COLO829 (cell line): ENCODE data around the gene CCNL2.
"Not testable (repeated sequence)": the region's sequence is repeated elsewhere in the genome, so short reads cannot be mapped to it uniquely, and the experiment has no call there.

Experiments
- DNase-seq: peaks from one replicate; pipeline ENCODE4 v3.0.0; 2012; ENCODE audit warnings: low spot score

The CCNL2 gene

DNA sequence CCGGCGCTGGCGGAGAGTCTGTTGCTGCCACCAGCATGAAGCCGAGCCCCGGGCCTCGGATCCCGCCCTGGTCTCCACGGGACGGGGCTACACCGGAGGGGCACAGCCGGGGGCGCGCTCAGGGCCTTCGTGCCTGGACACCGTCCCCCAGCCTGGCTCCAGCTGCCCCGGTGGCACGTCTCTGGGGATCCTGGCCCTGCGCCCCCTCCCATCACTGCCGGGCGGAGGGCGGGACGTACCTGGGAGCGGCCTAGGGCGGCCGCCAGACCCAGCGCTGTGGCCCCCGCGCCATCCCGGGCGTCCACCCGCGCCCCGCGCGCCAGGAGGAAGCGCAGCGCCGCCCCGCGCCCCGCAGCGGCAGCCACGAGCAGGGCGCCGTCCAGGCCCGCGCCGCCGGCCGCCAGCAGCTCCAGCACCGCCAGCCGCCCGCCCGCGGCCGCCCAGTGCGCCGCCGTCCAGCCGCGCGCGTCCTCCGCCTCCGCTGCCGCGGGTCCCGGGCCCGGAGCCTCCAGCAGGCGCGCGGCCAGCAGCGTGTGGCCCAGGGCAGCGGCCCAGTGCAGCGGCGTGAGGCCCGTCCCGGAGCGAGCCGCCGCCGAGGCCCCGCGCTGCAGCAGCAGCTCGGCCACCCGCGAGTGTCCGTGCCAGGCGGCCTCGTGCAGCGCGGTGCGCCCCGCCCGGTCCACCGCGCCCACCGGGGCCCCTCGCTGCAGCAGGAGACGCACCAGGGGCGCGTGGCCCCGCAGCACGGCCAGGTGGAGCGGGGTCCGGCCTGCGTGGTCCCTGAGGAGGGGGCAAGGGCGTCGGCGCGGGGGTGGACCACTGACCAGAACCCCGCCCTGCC is 20.9 kb upstream of the CCNL2 start:
- no peak for DNase-seq

GRCh38 chr1:1419363-1419812 is 20.3 kb upstream of the CCNL2 start:
- DNase-seq: no peak

DNA sequence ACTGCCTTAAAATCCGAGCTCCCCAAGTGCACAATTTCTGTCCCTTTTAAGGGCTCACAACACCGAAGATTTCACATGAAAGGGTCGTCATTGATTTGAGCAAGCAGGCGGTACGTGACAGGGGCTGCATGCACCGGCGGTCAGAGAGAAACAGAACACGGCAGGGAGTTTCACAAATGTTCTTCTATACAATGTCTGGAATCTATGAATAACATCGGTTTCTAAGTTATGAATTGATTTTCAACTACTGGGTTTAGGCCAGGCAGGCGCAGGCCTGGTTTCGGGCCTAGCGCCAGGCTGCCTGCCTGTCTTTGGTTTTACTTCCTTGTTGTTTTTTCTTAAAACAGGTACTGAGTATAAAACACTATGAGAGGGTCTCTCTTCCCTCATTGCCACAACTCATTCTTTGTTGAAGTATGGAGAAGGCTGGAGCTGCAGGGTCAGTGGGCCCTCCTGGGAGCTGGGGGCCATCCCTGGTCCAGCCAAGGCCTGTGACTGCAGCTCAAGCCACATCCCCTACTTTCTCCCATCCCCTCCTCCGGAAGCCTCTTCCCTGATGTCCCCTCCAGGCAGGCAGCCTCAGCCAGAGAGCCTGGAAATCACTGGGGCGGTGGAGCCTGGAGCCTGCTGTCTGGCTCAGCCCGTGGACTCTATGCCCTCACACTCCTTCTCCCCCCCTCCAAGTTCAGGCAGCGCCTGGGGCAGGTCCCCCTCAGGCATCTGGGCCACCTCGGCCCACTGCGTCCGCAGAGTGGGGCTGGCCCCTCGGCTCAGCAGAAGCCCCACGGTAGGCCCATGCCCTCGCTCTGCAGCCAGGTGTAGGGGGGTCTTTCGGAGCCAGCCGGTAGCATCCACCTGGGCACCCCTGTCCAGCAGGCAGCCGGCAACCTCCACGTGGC is 19.6 kb upstream of the CCNL2 start:
- no peak for DNase-seq

DNA sequence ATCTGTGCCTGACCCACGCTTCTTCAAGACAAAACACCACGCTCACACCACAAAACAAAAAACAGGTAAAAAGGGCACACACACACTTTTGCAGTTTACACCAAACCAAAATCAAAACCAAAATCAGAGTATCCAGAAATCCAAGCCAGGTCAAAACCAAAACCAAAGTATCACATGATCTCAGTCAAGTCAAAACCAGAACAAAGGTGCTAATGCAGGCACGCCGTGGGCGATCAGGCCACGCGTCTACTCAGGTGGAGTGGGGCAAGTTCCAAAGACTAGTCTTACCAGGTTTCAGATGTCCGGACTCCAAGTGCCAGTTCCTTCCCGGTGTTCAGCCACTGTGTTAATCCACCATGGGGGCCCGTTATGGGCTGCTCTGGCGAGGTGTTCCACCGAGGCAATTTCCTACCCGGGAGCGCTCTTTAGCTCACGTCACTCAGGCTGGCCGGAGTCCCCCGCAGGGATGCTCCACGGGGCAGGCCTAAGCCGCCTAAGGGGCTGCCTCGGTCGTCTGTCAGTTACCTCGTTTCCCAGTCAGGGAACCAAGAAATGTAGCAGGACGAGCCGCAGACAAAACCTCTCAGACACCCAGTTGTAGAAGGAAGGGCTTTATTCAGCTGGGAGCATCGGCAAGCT is 18.8 kb upstream of the CCNL2 start:
- DNase-seq: not testable (repeated sequence)

GRCh38 chr1:1417396-1417795 is 18.3 kb upstream of the CCNL2 start:
- not testable (repeated sequence) for DNase-seq

GRCh38 chr1:1415751-1416150 is 16.6 kb upstream of the CCNL2 start:
- no peak for DNase-seq

- DNase-seq: not testable (repeated sequence)
These were observed 13.3 kb upstream of the CCNL2 start for GRCh38 chr1:1412311-1412902.

- no peak for DNase-seq
These were observed 12.5 kb upstream of the CCNL2 start for GRCh38 chr1:1411626-1412025.

GRCh38 chr1:1410238-1410637 is 11.1 kb upstream of the CCNL2 start:
- not testable (repeated sequence) for DNase-seq

- DNase-seq: peak; percentile 28
These were observed 8.6 kb upstream of the CCNL2 start for GRCh38 chr1:1407636-1408318.

- DNase-seq: peak; percentile 86
These were observed 7.9 kb upstream of the CCNL2 start, which contains the start of gene MRPL20 for GRCh38 chr1:1406821-1407635. TSS of gene MRPL20 (minus strand) at chr1:1407293. CDS start at chr1:1407217, 76 bp downstream.

DNA sequence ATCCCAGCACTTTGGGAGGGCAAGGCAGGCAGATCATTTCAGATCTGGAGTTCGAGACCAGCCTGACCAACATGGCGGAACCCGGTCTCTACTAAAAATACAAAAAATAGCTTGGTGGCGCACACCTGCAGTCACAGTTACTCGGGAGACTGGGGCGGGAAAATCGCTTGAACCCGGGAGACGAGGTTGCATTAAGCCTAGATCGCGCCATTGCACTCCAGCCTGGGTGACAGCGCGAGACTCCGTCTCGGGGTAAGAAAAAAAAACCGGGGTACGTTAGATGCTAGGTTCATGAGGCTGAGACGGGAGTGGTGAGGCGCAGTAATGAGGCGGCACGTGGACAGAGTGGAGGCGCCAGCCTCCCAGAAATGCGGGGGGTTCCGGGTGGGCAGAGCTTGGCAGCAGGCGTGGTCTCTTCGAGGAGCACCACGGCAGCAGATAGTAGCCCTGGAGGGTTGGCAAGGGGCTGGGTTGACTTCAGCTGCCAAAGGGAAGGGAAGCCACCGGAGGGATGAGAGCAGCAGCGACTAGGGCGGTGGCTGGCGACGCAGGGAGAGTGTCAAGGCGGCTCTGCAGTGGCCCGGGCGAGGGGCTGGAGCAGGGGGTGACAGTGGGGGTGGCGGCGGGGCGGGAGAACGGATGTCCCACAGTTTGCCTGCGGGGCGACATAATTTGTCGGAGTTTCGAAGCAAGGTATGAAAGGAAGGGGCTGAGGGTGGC is 7.1 kb upstream of the CCNL2 start:
- no peak for DNase-seq

DNA sequence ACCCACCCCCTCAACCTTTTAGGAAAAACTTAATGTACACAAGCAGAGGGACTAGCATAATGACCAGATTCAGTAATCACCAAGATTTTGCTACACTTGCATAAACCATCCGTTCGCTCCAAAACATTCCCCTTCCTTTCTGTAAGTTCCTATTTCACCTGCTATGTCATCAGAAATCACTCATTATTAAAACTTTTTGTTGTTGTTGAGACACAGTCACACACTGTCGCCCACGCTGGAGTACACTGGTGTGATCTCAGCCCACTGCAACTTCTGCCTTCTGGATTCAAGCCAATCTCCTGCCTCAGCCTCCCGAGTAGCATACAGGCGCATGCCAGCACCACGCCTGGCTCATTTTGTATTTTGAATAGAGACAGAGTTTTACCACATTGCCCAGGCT is 4.5 kb upstream of the CCNL2 start:
- no peak for DNase-seq

GRCh38 chr1:1402901-1403392 is 3.8 kb upstream of the CCNL2 start:
- DNase-seq: not testable (repeated sequence)

DNA sequence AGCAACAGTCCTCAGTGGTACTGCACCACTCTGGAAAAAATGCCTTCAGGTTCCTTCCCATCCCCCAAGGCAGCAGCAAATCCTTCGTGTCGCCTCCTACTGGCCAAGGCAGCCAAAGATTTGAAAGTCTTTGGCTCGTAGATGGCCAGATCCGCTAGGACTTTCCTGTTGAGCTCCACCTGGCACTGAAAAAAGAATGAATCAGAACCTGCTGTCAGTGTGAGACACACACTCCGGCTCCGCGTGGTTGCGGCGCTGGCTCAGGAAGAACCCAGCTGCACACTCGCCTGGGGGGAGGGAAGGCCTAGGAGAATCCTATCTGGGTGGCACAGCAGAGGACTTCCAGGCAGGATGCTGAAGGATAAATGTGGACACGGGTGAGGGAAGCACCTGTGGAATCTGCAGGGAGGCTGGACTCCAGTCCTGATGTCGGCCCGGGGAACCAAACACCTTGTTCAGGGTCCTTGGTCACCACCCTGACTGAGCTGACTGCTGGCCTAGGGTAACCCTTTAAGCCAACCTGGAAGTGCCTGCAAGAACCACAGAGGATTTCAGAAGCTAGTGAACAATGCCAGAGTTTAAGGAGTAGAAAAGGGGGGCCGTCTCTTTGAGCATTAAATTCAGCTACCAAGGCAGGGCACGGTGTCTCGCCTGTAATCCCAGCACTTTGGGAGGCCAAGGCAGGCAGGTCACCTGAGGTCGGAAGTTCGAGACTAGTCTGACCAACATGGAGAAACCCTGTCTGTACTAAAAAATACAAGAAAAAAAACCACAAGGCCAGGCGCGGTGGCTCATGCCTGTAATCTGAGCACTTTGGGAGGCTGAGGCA is 3.2 kb upstream of the CCNL2 start:
- DNase-seq: peak; percentile 41

- DNase-seq: no peak
These were observed 2.4 kb upstream of the CCNL2 start for GRCh38 chr1:1401457-1402010.

DNA sequence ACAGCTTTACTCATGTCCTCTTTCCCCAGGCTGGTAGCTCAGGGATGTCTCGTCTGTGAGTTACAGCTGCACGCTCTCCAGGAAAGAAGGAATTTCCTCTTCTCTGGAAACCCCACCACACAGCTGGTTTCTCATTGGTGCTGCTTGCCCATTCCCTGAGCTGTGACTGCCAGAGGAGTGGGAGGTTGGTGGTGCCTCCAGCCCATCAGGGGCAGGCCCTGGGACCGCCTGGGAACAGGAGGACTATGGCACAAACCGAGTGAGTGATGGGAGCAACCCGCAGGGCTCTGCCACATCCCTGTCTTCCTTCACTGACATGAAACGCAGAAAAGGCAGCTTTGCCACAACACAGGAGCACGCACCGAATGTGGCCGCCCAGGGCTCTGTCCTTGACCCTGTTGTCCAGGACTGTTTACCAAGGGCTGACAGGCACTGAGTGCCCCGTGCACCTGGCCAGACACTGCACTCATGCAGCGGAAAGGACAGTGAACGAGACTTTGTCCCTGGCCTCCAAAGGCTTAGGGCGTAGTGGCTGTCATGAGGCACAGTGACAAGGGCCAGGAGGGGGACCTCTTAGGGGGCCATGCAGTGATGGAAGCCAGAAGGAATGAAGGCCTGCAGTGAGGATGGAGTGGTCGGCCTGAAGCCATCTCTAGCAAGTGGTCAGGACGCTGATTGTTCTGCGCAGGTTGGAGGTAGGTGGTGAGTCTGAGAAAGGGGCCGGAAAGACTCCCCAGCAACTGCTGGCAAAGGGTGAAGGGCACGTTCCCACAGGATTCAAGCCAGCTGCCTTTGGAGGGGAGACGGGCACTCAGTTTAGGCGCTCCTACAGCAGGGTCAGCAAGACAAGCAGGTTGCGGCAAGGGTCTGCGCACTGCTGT is 1.7 kb upstream of the CCNL2 start:
- DNase-seq: no peak
